GM18909 (cell line): ENCODE results near the gene TCTN3.
"Not testable (repeated sequence)": the region's sequence is repeated elsewhere in the genome, so short reads cannot be mapped to it uniquely, and the experiment has no call there.

Experiments used
- ATAC-seq: cut with Tn5 transposase; IDR thresholded peaks from one replicate; pipeline ENCODE4 v1.9.1; 2021; ENCODE audit warnings: mild to moderate bottlenecking; ENCODE audit not compliant: unreplicated experiment, poor library complexity

The TCTN3 gene

GRCh38 chr10:95637911-95638310 lies 55.8 kb downstream of the TCTN3 start:
- no peak for ATAC-seq

- no peak for ATAC-seq
These were observed 56.6 kb downstream of the TCTN3 start for GRCh38 chr10:95637140-95637539.

- ATAC-seq, result no peak
These were observed 58.4 kb downstream of the TCTN3 start for GRCh38 chr10:95635319-95635733.

DNA sequence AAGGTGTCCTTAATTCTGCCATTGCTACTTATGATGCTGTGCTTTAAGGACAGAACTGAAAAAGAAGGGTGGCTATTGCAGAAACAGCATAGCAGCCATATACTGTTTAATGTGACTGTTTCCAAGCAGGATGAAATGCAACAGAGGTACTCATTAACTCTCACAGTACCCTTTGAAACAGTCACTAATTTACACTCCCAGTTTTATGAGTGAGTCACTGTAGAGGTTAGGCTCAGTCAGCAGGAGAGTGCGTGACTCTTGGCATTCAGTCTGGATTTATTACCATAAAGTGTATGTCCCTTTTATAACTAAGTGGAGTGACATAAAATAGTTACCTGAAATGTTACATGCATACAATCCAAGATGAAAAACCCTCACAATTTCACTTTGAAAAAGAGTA lies 64.9 kb downstream of the TCTN3 start:
- no peak for ATAC-seq

DNA sequence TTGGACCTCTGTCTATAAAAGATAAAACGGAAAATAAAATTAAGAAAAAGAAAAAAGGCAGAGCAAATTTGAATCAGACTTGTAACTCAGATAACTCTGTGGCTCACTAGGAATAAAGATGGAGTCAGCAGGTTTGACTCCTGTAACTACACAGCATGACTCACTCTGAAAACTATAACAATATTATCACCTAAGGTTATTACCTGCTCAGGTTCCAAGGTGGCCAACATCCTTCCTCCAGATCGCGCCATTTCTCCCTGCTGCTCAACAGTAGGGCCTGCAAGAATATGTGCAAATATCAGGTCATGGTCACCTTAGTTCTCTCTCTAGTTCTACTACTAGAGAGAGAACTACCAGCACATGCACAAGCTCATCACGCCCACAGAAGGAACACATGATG lies 67.2 kb downstream of the TCTN3 start:
- ATAC-seq, result no peak

- not testable (repeated sequence) for ATAC-seq
These were observed 73.3 kb downstream of the TCTN3 start for GRCh38 chr10:95620415-95620814.

DNA sequence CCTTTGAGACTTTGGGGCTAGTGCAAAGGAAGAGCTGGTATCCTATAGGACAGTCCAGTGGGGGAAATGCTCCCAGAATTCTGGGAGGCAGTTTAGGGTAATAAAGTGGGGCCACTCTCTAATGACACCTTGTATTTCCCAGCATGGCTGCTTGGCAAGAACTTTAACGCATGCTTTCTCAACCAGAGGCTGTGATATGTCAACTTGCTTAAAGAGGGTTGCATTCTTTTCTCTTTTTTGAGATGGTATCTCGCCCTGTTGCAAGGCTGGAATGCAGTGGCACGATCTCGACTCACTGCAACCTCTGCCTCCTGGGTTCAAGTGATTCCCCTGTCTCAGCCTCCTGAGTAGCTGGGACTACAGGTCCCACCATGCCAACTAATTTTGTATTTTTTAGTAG lies 75.6 kb downstream of the TCTN3 start:
- ATAC-seq, result no peak

DNA sequence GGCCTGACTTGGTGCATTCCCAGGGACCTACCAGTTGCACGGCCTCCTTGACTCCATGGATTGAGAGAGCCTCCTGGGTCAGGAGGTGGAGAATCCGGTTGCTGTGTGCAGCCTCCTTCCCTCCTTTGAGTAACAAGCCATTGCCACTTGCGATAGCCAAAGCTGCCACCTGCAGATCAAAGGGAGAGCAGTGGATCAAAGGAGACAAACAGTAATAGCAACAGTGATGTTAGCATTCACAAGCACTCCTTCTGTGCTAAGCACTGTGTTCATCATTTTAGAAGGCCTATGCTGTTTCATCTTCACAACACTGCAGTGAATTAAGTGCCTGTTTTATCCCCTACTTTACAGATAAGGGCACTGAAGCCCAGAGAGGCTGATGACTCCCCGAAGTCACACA lies 77.3 kb downstream of the TCTN3 start:
- ATAC-seq, result no peak
